NCI-H82 (cell line): ENCODE measurements around the gene SLC1A4.
"Not testable (repeated sequence)": the region's sequence is repeated elsewhere in the genome, so short reads cannot be mapped to it uniquely, and the experiment has no call there.

Experiments
- DNase-seq: peaks from one replicate; lab custom pipeline; 2025; lab: John Stamatoyannopoulos, UW

Gene SLC1A4

DNA sequence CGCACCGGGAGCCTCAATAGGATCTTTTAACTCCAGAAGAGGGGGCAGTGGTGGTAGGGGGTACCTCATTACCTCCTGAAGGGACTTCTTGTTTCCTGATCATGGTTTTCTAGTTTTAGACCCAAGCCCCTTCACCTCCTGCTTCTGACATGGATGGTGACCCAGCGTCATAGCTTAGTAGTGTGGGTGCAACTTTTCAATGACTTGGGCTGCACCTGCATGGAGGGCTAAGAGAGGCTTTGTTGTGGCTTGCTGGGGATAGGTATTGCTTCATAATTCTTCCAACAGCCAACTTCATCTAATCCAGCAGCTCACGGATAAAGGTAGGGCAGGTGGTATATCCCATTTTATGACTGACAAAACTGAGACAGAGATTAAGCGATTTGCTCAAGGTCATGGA is 3.0 kb downstream of the SLC1A4 start:
- no peak for DNase-seq

DNA sequence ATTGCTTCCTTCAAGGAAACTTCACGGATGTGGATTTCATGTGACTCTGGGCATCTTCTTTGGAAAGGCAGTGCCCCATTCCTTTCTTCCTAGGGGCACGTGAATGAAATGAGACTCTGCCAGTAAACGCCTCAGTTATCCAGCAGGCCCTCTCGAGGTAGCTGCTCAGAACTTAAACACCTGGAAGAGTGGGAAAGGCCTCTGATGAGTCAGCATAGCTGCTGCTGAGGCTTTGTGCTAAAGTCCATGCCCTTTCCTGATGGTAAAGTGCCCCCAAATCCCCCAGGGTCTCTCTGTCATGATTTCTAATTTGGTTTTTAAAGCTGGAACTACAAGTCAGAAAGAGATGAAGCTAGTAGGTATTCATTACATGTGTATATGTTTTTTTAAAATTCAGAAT is 3.8 kb downstream of the SLC1A4 start:
- peak; percentile 15 for DNase-seq

DNA sequence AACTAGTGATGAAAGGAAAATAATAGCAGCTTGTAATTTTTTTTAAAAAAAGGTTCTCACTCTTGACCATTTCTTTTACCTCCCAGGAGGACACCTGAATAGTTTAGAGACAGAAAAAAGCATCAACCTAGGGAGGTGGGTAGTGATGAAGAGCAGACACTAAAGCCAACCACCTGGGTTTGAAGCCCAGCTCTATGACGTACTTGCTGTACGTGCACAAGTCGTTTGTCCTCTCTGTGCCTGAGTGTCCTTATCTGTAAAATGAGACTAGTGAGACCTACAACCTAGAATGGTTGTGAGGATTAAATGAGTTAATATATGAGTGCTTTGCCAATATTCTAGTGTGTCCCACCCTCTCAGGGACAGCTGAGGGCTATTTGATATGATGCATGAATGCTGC is 5.8 kb downstream of the SLC1A4 start:
- DNase-seq = no peak

DNA sequence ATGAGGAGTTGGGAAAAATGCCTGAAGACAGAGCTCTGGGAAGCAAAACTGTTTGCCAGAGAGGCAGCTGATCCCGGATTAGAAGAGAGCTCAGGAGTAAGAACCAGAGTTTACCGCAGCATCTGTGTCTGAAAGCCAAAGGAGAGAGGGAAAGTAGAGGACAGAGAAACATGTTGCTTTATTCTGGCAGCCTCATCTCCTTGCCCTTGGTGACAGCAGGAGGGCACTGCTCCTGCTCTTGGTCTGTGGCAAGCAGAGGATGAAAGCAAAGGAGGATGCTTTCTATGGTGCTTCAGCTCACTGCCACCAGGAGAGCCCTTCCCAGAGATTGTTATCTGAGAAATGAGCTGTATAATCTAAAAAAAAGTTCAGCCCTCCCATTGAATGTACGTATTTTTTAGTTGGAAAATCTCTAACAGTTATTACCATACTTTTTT is 7.7 kb downstream of the SLC1A4 start:
- DNase-seq = peak; percentile 85

DNA sequence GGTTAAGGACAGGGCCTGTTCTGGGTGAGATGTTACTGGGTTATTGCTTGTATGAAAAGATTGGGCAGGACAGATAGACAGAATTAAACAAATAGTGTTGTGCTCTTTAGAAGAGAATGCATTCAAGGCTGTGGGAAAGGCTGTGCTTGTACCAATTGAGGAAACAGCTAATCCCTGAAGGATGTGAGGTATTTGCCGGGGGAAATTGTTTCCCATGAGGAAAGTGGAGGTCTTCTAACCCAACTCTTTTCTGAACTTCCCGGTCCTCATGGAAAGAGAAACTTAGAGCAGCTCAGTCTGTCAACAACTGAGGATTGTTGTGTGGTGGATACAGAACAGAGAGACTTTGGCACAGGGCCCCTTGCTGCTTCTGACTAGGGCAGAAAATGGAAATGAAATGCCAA is 9.5 kb downstream of the SLC1A4 start:
- no peak for DNase-seq

DNA sequence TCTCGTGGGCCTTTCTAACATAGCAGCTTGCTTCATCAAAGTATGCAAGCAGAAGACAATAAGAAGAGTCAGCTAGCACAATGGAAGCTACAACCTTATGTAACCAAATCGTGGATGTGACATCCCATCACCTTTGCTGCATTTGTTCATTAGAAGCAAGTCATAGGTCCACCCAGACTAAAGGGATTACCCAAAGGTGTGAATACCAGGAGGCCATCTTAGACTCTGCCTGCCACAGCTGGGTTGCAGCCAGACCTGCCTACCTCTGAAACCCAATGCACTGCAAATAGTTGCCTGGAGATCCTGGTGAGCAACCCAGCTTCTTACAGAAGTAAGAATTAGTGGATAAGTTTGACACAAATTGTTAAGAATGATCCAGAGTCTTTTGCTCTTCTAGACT is 10.6 kb downstream of the SLC1A4 start:
- no peak for DNase-seq

DNA sequence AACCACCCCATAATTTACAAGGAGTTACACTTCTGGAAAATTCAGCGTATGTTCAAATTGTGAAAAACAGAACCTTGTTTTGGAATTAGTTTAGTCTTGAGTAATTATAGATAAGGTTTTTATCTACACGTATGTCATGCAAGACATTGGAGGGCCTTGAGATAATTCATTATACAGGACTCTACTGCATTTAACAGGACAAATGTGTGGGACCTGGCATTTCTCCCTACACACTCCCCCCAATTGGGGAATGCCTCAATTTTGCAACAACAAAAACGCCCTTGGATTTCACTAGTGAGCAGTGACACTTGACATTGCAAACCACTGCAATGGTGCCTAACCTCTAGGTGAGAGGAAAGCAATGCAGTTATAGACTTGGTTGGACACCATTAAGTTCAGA is 11.4 kb downstream of the SLC1A4 start:
- no peak for DNase-seq

DNA sequence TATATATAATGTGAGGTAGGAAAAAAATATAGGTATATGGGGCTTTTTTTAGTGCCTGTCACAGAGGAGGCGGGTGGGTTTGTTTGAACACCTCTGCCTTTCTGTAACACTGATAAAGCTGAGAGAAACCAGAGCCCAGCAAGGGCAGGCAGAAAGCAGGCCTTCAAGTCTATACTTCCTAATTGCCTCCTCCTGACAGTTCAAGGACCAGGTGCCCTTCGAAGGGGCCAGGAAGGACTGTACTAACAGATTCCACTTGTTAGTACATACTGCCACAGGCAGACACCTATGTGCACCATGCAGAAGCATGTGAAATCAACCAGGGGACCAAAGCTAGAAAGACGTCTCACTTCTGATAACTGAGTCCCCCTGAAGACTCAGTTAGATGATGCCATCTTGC is 13.8 kb downstream of the SLC1A4 start:
- no peak for DNase-seq

DNA sequence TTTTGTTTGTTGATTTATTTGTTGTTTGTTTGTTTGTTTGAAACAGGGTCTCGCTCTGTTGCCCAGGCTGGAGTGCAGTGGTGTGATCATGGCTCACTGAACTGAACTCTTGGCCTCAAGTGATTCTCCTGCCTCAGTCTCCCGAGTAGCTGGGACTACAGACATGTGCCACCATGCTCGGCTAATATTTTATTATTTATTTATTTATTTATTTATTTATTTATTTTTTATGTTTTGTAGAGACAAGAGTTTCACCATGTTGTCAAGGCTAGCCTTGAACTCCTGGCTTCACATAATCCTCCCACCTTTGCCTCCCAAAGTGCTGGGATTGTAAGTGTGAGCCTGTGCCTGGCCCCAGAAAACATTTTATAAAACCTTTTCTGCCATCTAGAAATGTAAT is 15.0 kb downstream of the SLC1A4 start:
- DNase-seq = not testable (repeated sequence)

DNA sequence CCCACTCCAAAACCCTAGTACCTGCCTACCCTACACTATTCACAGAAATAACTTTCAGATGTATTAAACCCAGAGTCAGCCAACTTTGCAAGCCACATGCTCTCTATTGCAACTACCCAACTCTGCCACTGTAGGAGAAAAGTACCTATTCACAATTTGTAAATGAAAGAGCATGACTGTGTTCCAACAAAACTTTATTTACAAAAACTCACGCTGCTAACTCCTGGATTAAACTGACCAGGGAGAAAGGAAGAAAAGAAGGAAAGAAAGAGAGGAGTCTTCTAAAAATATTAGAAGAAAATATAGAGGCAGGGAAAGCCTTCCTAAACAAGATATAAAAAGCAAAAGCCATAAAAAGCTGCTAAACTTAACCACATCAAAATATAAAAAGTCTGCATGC is 24.6 kb downstream of the SLC1A4 start:
- no peak for DNase-seq

DNA sequence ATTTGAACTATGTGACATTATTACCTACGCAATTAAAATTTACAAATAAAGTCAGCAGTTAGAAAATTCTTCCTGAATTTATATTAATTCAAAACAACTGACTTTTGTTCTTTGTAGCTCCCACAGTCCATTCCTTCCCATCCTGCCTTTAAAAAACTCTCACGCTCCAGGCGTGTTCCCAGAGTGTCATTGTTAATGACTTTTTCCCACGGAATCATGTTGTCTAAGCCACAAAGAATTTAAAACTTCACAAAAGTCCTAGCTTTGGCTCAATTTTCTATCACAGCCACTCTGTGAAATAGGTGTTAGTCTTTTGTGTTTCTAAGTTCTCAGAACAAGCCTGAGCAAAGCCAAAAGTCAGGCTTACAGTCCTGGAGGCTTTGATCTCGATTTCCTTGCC is 26.5 kb downstream of the SLC1A4 start:
- no peak for DNase-seq

DNA sequence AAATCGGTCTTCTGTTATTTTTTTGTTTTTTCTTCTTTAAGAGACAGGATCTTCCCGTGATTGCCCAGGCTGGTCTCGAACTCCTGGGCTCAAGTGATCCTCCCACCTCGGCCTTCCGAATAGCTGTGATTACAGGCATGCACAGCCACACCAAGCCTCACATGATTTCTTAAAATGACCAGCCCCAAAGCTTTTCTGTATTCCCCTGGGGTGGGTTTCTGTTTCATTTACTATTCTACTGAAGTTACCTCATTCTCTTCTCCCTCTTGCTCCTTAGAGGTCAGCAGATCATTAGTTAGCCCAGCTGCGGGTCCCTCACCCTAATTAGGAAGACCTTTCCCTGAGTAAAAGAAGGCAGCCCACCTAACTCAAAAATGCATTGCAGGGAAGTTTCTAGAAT is 27.6 kb downstream of the SLC1A4 start:
- DNase-seq = no peak

DNA sequence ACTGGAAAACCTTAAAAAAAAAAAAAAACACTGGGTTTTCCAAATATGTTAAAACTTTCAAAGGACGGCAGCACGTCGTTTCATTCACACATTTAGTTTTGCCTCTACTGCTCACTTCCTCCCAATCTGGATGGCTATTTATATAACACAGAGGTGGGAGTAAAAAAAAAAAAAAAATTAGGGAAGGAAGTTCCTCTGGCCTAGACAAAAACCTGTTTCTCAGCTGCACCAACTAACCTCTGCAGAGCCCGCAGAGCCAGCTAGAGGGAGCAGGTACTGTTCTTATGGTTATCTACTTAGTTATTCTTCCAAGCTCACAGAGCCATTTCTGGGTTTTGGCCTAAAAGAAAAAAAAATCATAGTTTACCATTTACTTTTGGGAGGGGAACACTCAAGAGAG is 28.1 kb downstream of the SLC1A4 start:
- DNase-seq = no peak

DNA sequence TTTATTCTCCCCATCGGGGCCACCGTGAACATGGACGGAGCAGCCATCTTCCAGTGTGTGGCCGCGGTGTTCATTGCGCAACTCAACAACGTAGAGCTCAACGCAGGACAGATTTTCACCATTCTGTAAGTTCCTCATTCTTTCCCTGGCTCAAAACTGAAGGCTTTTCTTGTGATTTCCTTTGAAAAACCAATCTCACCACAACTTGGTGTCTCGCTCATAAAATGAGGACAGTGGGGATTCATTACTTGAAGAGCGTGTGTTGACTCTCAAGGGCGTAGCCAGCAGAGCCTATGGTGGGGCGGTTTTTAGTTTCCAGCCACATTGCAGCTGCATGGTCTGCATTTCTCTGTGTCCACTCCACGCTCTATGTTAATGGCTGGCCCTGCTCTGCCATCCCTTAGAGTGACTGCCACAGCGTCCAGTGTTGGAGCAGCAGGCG is 29.0 kb downstream of the SLC1A4 start:
- DNase-seq = no peak

DNA sequence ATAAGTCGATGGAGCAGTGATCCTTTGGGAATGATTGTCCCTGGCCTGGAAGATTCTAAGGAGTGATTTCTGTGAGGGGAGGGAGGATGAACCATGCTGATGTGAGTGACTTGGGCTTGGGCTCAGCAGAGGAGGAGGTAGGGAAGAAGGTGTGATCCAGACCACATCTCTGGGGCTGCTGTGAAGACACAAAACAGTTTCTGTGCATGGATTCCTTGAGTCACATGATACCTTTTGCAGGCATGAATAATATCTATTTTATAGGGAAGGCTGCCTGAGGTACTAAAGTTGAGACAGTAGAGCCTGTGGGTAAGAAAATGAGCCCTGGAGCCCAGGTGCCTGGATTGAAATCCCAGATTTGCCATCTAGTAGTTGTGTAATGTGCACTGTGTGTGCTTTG is 29.8 kb downstream of the SLC1A4 start:
- no peak for DNase-seq

DNA sequence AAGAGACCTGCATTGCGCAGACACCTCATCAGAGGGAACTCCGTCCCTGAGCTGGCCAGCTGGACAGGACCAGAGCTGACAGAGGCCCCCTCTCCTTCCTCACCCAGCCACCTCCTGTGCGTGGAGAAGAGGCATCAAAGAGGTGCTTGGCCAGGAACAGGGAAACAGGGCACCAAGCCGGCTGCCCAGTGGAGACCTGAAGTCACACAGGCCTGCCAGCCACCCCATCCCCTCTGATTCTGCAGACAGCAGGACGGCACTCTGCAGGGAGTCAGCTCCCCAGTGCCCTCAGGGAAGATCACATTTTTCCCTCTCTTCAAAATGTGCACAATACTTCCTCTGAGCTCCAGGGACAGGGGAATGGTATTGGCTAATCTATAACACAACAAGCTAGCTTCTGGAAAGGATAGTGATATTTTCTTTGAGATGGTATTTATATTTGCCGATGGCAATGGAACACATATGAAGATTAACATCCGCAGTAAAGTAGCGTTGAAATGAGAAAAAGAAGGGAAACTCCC is 30.5 kb downstream of the SLC1A4 start:
- DNase-seq = no peak

DNA sequence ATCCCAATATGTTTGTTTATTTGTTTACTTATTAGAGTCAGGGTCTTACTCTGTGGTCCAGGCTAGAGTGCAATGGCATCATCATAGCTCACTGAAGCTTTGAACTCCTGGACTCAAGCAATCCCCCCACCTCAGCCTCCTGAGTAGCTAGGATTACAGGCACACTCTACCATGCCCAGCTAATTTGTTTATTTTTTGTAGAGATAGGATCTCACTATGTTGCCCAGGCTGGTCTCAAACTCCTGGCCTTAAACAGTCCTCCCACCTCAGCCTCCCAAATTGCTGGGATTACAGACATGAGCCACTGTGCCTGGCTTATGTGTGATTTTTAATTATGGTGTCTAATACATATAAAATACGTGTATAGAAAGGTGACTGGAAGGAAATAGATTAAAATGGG is 31.1 kb downstream of the SLC1A4 start:
- not testable (repeated sequence) for DNase-seq

DNA sequence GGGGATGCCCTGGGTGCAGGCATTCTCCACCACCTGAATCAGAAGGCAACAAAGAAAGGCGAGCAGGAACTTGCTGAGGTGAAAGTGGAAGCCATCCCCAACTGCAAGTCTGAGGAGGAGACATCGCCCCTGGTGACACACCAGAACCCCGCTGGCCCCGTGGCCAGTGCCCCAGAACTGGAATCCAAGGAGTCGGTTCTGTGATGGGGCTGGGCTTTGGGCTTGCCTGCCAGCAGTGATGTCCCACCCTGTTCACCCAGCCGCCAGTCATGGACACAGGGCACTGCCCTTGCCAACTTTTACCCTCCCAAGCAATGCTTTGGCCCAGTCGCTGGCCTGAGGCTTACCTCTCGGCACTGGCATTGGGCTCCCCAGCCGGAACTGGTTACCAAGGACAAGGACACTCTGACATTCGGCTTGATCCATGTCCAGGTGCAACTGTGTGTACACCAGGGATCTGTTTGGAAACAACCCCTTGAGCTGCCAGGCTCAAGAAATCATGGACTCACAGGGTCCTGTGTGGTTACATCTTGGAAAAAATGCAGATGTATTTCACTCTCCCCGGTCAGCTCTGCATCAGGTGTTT is 31.8 kb downstream of the SLC1A4 start:
- no peak for DNase-seq

DNA sequence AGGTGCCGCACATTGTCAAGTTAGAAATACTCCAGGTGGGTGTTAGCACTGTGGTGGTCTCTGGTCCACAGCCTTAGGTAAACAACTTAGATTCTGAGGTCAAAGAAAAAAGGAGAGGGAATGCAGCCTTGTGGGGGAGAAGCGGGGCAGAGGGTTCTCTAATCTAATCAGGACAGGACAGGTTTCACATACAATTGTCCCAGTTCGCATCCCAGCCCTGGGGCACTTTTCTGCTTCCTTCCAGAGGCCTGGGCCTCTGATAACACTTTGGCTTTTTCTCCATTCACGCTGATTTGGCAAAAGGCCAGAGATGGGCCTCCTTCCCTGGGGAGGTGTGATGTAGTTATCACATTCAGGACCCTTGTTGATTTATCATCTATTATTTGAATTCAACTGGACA is 32.5 kb downstream of the SLC1A4 start:
- DNase-seq = no peak

DNA sequence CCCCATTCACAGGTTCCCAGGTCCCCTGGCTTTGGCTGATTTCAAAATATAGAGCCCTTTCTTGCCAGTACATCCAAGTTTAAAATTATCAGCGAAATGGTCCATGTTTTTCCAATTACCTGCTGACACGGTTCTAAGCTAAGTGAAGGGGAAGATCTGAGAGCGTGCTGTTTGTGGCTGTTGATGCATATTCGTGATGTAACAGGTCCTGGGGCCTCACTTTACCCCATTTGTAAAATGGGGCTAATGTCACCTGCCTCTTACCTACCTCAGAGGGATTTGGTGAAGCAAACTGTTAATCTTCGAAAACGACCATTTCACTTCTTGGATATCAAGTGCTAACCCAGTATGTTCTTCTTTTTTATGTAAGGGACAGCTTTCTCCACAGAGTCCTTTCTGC is 33.0 kb downstream of the SLC1A4 start:
- no peak for DNase-seq

DNA sequence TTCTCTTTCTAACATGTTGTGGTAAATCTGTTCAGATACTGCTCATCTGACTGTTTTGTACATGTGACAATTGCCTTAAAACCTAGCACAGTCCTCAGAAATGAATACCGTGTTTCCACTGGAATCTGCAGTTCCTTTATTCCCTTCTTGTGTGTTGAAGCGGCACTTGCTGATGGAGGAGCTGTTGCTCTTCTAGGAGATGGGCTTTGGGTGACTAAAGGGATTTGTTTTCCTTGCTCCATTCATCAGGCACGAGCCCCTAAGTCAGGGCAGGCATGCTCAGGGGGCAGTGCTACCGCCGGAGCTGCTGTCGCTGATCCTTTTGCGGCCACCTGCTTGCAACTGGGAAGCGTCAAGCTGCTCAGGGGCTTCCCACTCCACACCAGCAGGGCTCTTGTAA is 34.5 kb downstream of the SLC1A4 start:
- peak; percentile 47 for DNase-seq

DNA sequence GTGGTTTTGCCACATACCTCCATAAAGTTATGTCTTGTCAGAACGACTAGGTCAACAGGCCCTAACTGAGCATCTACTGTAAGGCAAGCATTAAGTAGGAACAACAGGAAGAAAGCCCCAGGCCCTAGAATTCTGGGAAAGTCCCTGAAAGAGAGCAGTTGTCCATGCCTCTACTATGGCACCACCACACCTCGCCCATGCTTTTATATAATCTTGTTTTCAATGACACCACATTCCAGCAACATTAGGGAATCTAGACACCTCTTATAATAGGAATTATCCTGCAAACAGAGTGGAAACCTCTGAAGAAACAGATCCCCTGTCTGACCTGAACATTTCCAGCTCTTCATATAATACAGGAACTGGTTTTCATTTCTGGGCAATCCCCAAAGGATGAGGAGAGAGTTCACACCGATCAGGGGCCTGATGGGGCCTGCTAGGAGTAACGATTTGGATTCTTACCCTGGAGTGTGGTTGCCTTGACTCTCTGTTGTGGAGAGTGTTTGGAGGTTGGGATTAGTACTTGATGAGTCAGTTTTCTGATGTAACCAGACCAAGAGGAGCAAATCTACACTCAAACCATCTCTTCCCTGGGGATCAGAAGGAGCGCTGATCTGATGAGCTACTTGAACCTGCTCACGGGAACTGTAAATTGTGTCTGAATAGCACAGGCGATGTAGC is 35.1 kb downstream of the SLC1A4 start:
- DNase-seq = no peak

DNA sequence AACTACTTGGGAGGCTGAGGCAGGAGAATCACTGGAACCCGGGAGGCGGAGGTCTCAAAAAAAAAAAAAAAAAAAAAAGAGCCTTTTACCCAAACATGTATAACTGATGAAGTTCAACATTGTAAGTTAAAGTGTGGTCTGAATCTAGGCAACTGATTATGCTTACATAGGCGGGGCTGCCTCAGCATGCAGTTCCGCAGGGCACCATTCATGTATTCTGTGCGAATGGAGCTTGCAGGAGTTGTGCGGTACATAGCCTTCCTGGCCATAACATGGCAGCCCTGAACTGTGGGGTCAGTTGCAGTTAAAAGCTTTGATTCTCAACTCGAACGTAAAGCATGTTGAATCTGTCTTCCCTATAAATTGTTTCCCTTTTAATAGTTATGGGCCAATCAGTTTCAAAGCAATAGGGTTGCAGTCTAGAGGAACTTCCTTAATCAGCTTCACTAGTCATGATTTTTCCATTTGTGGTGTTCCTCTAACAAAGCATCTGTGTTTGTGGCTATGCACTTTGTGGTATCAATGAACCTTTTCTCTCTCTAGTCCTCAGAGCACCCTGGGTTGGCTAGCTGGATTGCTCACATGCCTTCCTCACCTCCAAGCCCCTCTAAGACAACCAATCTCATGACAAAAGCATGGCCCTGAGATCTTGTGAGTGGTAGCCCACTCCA is 36.4 kb downstream of the SLC1A4 start:
- no peak for DNase-seq
